HG02884 (cell line): ENCODE measurements around the gene RFX4.
"Not testable (repeated sequence)": the region's sequence is repeated elsewhere in the genome, so short reads cannot be mapped to it uniquely, and the experiment has no call there.

Experiments
- ATAC-seq: cut with Tn5 transposase; IDR thresholded peaks from one replicate; pipeline ENCODE4 v1.9.1; 2021; ENCODE audit warnings: mild to moderate bottlenecking, moderate library complexity; ENCODE audit not compliant: unreplicated experiment

The RFX4 gene

DNA sequence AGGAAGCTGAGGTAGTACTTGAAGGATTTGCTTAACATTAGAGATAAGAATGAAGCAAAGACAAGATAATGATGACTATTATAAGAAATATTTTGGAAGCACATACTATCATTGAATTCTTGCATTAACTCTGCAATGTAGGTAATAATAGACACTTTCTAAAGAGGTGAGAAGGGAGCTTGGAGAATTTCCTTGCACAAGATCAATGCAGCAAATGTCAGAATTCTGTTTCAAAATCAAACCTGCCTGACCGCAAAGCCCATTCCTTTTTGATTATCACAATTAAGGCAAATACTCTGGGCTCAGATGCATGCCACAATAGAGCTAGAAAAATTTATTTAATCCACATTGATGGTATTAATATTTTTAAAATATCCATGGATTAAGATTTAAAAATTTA, 141.3 kb downstream of the RFX4 start:
- ATAC-seq = no peak

- ATAC-seq = no peak
Observed at GRCh38 chr12:106724934-106725333, 142.1 kb downstream of the RFX4 start.

GRCh38 chr12:106726603-106727202, 143.9 kb downstream of the RFX4 start:
- not testable (repeated sequence) for ATAC-seq

GRCh38 chr12:106729611-106730010, 146.8 kb downstream of the RFX4 start:
- ATAC-seq = no peak

DNA sequence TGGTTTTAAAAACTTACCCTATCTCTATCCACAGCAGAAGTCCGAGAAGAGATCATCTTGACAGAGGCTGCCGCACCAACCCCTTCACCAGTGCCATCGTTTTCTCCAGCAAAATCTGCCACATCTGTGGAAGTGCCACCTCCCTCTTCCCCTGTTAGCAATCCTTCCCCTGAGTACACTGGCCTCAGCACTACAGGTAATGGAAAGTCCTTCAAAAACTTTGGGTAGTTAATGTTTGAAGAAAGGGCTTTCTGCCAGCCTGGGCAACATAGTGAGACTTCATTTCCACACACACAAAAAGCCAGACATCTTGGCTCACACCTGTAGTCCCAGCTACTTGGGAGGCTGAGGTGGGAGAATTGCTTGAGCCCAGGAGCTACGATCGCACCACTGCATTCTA, 150.1 kb downstream of the RFX4 start:
- ATAC-seq = no peak

DNA sequence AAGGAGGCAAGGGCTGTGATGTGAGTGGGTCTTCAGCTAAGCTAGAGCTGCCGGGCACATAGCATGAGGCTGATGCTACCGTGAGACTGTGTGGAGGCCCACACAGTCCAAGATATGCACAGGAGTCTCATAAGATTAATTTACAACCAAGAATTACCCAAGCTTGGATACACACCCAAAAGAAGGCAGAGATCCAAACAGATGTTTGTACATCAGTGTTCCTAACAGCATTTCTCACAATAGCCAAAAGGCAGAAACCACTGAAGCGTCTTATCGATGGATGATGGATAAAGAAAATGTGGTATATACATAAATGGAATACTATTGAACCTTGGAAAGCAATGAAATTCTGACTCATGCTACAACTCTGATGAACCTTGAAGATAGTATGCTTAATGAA, 150.9 kb downstream of the RFX4 start:
- ATAC-seq = no peak

- no peak for ATAC-seq
Observed at GRCh38 chr12:106736051-106736957, 153.5 kb downstream of the RFX4 start.

- no peak for ATAC-seq
Observed at GRCh38 chr12:106739318-106739717, 156.5 kb downstream of the RFX4 start.

- ATAC-seq = no peak
Observed at GRCh38 chr12:106739815-106740530, 157.2 kb downstream of the RFX4 start.

DNA sequence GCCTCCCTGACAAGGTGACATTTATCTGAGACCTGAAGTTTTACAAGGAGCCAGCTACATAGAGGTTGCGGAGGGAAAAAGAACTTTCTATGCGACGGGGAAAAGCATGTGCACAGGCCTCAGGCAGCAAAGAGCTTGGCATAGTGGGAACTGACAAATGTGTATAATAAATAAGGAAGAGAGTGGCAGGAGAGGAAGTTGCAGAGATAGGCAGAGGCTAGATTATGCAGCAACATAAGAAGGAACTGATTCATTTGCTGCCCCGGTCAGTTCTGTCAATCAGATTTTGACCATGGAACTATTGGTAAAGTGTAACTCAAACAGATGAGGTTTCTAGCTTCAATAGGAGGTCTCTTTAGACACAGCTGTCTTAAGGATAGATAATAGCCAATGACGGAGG, 158.0 kb downstream of the RFX4 start:
- ATAC-seq = no peak

DNA sequence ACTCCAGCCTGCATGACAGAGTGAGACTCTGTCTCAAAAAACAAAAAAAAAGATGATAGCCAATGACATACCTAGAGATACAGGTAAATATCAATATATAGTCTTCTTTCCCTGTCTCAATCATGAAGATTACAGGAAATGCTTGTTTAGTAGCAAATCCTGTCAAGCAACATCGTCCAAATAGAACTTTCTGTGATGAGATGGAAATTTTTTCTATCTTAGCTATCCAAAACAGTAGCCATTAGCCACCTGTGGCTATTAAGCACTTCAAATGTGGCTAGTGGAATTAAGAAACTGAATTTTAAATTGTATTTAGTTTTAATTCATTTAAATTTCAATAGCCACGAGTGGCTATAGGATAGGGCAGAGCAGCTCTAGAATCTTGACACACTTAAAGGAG, 158.4 kb downstream of the RFX4 start:
- ATAC-seq = no peak

- no peak for ATAC-seq
Observed at GRCh38 chr12:106743270-106743988, 160.6 kb downstream of the RFX4 start.

DNA sequence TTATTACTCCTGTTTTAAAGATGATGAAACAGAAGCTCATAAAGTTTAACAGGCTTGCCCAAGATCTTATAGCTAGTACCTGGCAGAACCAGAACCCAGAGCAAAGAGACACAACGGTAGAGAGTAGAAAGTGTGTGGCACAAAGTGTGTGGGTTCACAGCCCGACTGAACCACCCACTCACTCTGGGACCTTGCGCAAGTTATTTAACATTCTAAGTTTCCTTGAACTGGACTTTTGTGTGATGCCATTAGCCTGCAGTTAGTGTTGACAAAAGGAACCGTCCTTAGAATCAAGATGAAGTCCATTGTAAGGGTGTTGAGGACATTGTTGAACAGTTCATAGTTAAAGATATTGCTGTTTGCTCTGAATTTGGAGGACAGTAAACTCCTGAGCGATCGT, 161.8 kb downstream of the RFX4 start:
- no peak for ATAC-seq

- no peak for ATAC-seq
Observed at GRCh38 chr12:106745181-106745745, 162.5 kb downstream of the RFX4 start.

GRCh38 chr12:106747973-106748436, 165.2 kb downstream of the RFX4 start:
- ATAC-seq = no peak

- no peak for ATAC-seq
Observed at GRCh38 chr12:106750524-106750923, 167.7 kb downstream of the RFX4 start.

DNA sequence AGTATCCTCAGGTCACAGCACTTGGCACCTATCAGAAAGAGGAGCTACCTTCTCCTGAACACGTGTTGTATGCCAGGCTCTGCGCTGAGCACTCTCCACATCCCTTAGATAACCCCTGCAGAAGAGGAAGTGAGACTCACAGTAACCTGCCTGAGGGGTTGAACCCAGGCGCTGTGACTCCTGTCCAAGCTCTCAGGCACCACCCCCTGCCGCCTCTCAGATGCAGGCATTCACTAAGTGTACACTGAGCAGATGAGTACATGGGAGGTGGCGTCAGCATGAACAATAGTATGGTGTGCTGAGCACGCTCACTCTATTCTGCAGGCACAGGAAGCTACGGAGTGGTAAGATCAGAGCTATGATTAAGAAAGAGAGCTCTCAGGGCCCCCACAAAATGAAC, 170.7 kb downstream of the RFX4 start:
- ATAC-seq = peak; percentile 99

DNA sequence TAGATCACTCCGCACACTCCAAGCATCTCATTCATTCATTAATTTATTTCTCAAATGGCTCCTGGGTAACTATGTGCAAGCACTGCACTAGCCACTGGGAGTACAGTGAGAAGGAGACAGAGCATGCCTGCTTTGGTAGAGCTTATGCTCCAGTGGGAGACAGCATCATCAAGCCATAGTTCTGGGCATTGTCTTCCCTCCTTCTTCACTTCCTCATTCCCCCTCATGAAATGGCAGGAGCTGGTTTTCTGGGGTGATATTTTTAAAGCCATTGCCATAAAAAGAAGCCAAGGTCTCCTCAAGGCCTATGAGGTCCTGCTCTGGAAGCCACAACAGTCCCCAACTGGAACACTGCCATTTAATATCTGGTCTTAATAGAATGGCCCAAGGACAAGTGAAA, 171.5 kb downstream of the RFX4 start:
- no peak for ATAC-seq

- no peak for ATAC-seq
Observed at GRCh38 chr12:106757623-106758348, 175.0 kb downstream of the RFX4 start.
